GM12892 (cell line): ENCODE results near the gene PRKAR1B.

ENCODE experiments used
- POLR2A ChIP-seq: IDR thresholded peaks from 2 replicates; pipeline ENCODE4 v1.6.1; 2011; ENCODE audit warnings: low read depth, low read length, control low read depth
- POLR2AphosphoS5 ChIP-seq: IDR thresholded peaks from 2 replicates; pipeline ENCODE4 v1.6.1; 2011; ENCODE audit warnings: low read depth, low read length, control low read depth
- TAF1 ChIP-seq: IDR thresholded peaks from 2 replicates; pipeline ENCODE4 v1.6.1; 2011; ENCODE audit warnings: low read depth, mild to moderate bottlenecking, control low read depth, low read length, borderline replicate concordance

- TF ChIP-seq POLR2A = no peak
- no peak for TF ChIP-seq POLR2AphosphoS5
- no peak for TF ChIP-seq TAF1
Observed at GRCh38 chr7:744854-745430, 17.9 kb upstream of the PRKAR1B start.
